ENCODE measurements around the gene CHML. TPM values are rescaled to one million over a fixed set of nuclear protein-coding genes. Genes with fewer than 3 reads are reported as not detected.

CHML gene
- total RNA-seq, 2 donors from 2014 or later = 1.6 to 3.6 TPM

- 88 to 93% methylated on average over 4 of the region's 4 CpGs for WGBS, 2 donors
- peaks cover 30% of the 10 kb centered on the region for H3K4me1 ChIP-seq
- TF ChIP-seq CTCF (IDR thresholded peaks at IDR 0.05) = no peak
- TF ChIP-seq POLR2A (IDR thresholded peaks at IDR 0.05) = no peak
Observed at GRCh38 chr1:241635556-241636152, 4.5 kb downstream of the CHML start.

GRCh38 chr1:241632987-241633386, 7.2 kb downstream of the CHML start:
- ATAC-seq = no peak
- H3K27me3 ChIP-seq = no peaks in the 10 kb centered on the region
- no peaks in the 10 kb centered on the region for H3K36me3 ChIP-seq (replicated peaks in 1 of 2; ENCODE audit: insufficient read depth in 1 of 2, low read depth in 2 of 2)
- 87 to 90% methylated on average over 3 of the region's 3 CpGs for WGBS, 2 donors
- intact Hi-C loops (cut with DNase I) = loop anchor here (10.0 kb wide), 1 partner anchor 98 kb away; the partner anchor contains the start of gene KMO
- H3K4me3 ChIP-seq = no peak overlapping the region
- no peaks in the 10 kb centered on the region for H3K9me3 ChIP-seq
- no peak overlapping the region for H3K27ac ChIP-seq
- peaks cover 17% of the 10 kb centered on the region for H3K4me1 ChIP-seq
- no peak for DNase-seq
- TF ChIP-seq CTCF (IDR thresholded peaks at IDR 0.05) (no peak), POLR2A (IDR thresholded peaks at IDR 0.05) (no peak)

More at GRCh38 chr1:241635556-241636152, 4.5 kb downstream of the CHML start:
- ATAC-seq (no peak), DNase-seq (no peak)
- intact Hi-C loops (cut with DNase I) = loop anchor here (10.0 kb wide), 1 partner anchor 101 kb away; the partner anchor contains the start of gene KMO
- Histone ChIP-seq H3K27me3 (no peaks in the 10 kb centered on the region), H3K4me3 (no peak overlapping the region), H3K36me3 (replicated peaks in 1 of 2; ENCODE audit: insufficient read depth in 1 of 2, low read depth in 2 of 2) (no peaks in the 10 kb centered on the region), H3K27ac (no peak overlapping the region), H3K9me3 (no peaks in the 10 kb centered on the region)

GRCh38 chr1:241631674-241632073, 8.5 kb downstream of the CHML start:
- intact Hi-C loops (cut with DNase I) = loop anchor here (10.0 kb wide), 1 partner anchor 97 kb away; the partner anchor contains the start of gene KMO
- DNase-seq (no peak), ATAC-seq (no peak)
- H3K4me3 ChIP-seq = no peak overlapping the region
- WGBS, 2 donors = 53 to 57% methylated on average over 5 of the region's 5 CpGs
- H3K4me1 ChIP-seq = peaks cover 5% of the 10 kb centered on the region
- H3K27ac ChIP-seq = no peak overlapping the region
- no peaks in the 10 kb centered on the region for H3K27me3 ChIP-seq
- no peaks in the 10 kb centered on the region for H3K9me3 ChIP-seq
- no peaks in the 10 kb centered on the region for H3K36me3 ChIP-seq (replicated peaks in 1 of 2; ENCODE audit: insufficient read depth in 1 of 2, low read depth in 2 of 2)
- TF ChIP-seq POLR2A (IDR thresholded peaks at IDR 0.05) (no peak), CTCF (IDR thresholded peaks at IDR 0.05) (no peak)

GRCh38 chr1:241630899-241631298, 9.3 kb downstream of the CHML start:
- H3K4me1 ChIP-seq = peaks cover 5% of the 10 kb centered on the region
- no peak for DNase-seq
- no peak overlapping the region for H3K27ac ChIP-seq
- H3K9me3 ChIP-seq = no peaks in the 10 kb centered on the region
- H3K4me3 ChIP-seq = no peak overlapping the region
- no peaks in the 10 kb centered on the region for H3K27me3 ChIP-seq
- no peak for ATAC-seq
- H3K36me3 ChIP-seq (replicated peaks in 1 of 2; ENCODE audit: insufficient read depth in 1 of 2, low read depth in 2 of 2) = no peaks in the 10 kb centered on the region
- intact Hi-C loops (cut with DNase I) = loop anchor here (10.0 kb wide), 1 partner anchor 96 kb away; the partner anchor contains the start of gene KMO
- TF ChIP-seq CTCF (IDR thresholded peaks at IDR 0.05) (no peak), POLR2A (IDR thresholded peaks at IDR 0.05) (no peak)
- 89 to 92% methylated on average over 2 of the region's 2 CpGs for WGBS, 2 donors

- TF ChIP-seq CTCF (IDR thresholded peaks at IDR 0.05) = no peak
- no peak for TF ChIP-seq POLR2A (IDR thresholded peaks at IDR 0.05)
- ATAC-seq = no peak
- intact Hi-C loops (cut with DNase I) = loop anchor here (10.0 kb wide), 1 partner anchor 96 kb away; the partner anchor contains the start of gene KMO
- Histone ChIP-seq H3K4me3 (no peak overlapping the region), H3K36me3 (replicated peaks in 1 of 2; ENCODE audit: insufficient read depth in 1 of 2, low read depth in 2 of 2) (no peaks in the 10 kb centered on the region), H3K27ac (no peak overlapping the region), H3K9me3 (no peaks in the 10 kb centered on the region), H3K27me3 (no peaks in the 10 kb centered on the region), H3K4me1 (peaks cover 5% of the 10 kb centered on the region)
- WGBS, 2 donors = 88 to 92% methylated on average over 1 of the region's 1 CpG
- DNase-seq = no peak
Observed at GRCh38 chr1:241630476-241630875, 9.7 kb downstream of the CHML start.
